ENCODE results near the gene CHRDL1.
"Not testable (repeated sequence)": the region's sequence is repeated elsewhere in the genome, so short reads cannot be mapped to it uniquely, and the experiment has no call there.

Gene CHRDL1

DNA sequence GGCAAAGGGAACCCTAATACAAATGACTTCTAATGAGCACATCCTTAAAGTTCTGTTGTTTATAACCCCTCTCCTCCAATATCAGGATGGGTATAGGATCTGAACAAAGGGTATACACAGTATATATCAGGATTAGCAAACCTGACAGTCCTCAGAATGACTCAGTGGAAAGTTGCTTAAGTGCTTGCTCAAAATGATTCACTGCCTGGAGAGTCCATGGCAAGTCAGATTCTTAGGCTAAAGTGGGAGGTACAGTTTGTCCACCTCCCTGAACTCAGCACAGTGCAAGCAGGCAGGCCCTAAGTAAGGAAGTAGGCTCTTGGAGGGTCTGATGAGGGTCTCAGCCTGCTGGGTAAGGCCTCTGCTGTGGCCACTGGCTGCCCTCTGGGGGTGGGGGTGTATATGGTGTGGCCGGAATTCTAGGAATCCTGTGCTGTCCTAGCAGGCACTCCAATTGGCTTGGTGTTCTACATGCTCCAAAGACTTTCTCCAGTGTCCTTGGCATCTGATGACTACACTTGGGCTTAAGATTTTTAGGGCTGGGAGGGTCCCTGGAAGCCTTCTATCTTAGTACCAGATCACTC is 54.3 kb downstream of the CHRDL1 start:
- DNase-seq = no peak

GRCh38 chrX:110734894-110735541 is 60.6 kb downstream of the CHRDL1 start:
- DNase-seq = no peak

DNA sequence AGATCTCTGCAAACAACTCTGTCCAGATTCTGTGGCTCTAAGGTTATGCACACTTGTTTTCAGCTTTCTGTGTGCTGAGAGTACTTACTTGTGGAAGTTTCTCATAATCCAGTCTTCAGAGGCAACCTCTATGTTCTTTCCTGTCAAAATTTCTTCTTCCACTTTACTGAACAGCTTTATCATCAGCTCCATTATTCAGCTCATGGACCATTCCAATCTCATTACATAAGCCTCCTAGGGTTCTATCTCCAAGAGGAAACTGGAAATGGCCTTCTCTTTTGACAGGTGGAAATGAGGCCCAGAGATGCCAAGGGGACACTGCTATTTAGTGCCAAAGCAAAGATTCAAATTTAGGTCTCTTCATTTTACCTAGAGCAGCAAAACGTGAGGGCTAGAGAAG is 61.3 kb downstream of the CHRDL1 start:
- DNase-seq = no peak

DNA sequence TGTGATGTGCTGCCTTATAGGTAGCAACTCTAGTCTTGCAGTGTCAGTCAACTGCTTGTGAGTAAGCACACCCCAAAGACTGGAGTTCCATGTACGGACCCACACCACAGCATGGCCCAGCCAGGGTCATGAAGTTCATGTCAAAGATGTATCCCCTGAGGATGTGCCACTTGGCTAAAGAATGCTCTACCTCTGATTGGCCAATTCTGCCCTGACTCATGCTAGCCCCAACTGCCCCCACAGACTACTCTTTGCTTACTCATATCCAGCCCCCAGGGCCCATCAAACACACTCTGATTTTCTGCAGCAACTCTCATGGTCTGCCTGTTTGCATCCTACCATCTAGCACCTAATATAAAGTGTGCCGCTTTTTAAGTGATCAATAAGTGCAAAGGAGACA is 62.5 kb downstream of the CHRDL1 start:
- no peak for DNase-seq

DNA sequence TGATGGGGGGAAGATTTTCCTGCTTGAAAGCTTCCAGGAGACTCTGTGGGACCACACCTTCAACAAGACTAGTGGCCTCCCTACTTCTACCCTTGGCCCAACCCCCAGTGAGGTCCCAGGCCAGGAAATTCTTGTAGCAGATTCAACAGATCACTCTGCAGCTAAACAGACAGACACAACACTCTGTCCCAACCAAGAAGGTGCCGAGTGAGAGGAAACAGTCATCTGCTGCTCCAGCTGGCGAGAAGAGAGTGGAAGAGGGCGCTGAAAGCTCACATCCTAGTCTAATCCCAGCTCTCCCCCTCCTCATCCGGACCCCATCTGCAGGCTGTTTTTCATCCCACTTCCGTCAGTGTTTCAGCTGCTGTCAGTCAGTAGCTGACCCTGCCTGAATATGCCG is 63.4 kb downstream of the CHRDL1 start:
- DNase-seq = no peak

DNA sequence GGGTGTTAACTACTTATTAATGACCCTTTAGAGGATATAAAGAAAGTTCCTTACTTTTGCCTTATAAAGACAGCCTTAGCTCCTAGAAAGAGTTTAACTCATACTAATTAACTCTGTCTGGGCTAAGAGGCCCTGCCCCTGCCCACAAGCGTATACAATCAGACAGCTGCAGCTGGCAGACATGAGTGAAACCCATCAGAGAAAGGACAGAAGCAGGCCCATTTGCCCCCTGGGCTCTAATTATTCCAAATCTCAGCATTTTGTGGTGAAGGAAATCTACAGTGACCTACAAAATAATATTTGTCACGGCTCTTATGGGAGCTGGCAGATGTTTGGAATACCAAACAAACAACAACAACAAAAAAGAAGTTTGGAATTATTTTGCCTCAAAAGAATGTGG is 71.8 kb downstream of the CHRDL1 start:
- DNase-seq = no peak

- DNase-seq = no peak
Measured at GRCh38 chrX:110722135-110722534, 73.5 kb downstream of the CHRDL1 start.

- no peak for DNase-seq
Measured at GRCh38 chrX:110713666-110714065, 82.0 kb downstream of the CHRDL1 start.

GRCh38 chrX:110706446-110706845 is 89.2 kb downstream of the CHRDL1 start:
- DNase-seq = no peak

DNA sequence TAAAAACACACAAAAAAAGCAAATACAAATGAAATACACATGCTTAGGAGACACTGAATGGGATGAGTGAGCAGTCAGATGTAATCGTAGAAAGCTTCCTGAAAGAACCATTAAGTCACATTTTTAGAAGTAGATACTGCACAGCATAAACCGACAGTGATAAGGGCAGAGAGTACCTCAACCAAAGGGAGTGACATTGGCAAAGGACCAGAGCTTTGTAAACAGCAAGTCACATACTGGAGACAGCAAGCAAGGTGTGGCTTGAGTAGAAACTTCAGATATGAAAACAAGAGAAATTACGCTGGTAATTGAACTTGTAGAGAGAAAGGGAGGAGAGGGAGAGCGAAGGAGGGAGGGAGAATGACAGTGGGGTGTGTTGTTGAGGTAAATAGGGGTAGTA is 92.0 kb downstream of the CHRDL1 start:
- no peak for DNase-seq

DNA sequence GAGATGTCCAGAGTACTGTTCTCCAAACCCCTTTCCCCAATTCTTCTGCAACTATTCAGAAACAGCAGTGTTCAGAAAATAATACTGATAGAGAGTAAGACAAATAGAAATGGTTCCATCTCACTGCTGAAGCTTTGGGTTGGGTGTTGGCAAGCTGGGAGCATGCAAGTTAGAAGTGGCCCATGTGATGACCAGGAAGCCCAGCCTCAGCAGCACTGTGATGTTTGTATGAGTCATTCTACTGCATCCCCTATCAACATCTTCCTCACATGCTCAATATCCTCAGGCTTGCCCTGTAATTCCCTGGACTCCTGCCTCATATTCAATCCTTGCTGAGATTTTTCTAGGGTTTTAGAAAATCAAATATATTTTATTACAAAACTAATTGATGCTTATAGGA is 96.5 kb downstream of the CHRDL1 start:
- no peak for DNase-seq

GRCh38 chrX:110698696-110699095 is 96.9 kb downstream of the CHRDL1 start:
- peak; percentile 8 for DNase-seq

GRCh38 chrX:110692866-110693265 is 102.8 kb downstream of the CHRDL1 start:
- DNase-seq = no peak

GRCh38 chrX:110691446-110691845 is 104.2 kb downstream of the CHRDL1 start:
- no peak for DNase-seq

DNA sequence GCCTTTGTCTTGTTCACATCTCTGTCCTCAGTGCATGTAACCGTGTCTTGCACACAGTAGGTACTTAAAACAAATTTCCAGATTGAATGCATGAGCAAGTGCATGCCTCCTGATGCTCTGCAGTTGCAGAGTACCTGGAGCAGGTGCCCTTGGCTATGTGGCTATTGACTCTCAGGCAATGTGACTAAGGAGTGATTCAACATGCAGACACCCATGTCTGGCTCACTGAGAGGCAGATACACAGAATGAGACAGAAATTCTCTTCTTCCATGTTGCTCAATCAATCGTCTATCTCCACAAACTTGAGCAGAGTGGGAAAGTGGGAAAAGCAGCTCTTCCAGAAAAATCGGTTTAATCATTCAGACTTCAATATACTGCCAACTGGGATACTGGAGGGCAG is 111.0 kb downstream of the CHRDL1 start:
- no peak for DNase-seq

DNA sequence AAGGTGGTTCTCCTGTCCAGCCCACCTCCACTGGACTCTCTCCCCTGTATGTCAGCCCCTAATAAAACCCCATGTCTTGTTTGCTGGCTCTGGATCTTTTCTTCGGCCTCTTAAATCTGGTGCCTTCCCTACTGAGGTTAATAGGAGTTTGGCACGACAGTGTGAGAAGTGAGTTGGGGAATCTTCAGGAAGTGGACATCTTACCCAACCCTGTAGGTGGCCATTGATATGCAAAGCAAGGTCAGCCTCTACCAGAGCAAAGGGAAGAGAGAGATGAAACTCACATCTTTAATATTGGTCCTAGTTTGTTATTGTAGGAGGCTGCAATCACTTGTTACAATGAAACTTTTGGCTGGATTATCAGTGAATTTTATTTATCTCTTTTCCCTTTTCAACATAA is 111.7 kb downstream of the CHRDL1 start:
- DNase-seq = no peak

GRCh38 chrX:110678591-110678990 is 117.0 kb downstream of the CHRDL1 start:
- no peak for DNase-seq

DNA sequence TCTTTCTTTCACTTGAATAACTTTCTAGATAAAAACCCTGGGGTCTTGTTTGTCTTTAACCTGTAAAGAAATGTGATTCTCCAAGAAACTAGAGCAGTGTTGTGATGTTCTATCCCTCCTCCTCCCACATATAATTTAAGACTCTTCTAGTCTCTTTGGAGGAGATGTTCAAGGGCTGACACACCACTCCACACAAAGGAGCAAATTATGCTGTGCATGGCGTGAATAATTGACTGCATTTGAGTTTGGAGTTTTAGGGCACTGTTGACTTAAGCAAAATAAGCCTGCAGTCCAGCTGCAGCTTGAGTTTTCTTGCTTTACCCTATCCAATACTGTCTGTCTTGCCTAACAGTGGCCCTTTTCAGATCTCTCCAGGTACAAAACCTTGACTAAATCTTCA is 119.7 kb downstream of the CHRDL1 start:
- DNase-seq = no peak

- DNase-seq = no peak
Measured at GRCh38 chrX:110671068-110671803, 124.4 kb downstream of the CHRDL1 start.

DNA sequence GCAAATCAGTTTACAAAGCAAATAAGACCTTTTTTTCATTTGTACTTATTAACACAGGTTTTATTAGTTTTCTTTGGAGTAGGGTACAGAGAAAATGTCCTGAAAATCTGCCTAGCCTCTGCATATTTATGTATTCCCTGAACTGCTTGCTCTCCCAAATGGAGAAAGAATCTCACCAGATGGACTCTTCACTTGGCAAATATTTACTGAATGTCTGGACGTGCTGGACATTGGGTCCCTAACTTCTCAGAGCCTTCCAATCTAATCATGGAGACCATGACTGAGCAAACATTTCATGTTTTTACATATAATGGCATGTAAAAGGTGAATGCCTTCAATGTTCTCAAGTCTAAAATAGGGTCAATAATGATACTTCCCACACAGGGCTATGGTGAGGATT is 126.0 kb downstream of the CHRDL1 start:
- no peak for DNase-seq

DNA sequence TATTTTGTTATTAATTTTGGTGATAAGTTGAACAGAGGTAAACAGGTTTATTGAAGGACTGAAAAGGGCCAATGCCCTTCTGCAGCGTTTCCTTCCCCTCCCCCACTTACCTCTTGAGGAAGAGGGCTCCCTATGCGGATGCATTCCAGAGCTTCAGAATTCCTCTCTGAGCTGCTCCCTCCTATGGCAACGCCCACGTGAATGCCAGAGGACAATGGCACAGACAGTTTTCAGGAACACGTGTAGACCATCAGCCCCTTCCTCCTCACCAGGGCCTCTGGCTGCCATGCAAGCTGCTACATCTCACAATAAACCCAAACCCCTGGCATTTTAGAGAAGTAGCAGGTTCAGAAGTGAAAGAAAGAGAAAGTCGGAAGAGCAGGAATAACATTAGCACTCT is 127.9 kb downstream of the CHRDL1 start:
- DNase-seq = no peak

DNA sequence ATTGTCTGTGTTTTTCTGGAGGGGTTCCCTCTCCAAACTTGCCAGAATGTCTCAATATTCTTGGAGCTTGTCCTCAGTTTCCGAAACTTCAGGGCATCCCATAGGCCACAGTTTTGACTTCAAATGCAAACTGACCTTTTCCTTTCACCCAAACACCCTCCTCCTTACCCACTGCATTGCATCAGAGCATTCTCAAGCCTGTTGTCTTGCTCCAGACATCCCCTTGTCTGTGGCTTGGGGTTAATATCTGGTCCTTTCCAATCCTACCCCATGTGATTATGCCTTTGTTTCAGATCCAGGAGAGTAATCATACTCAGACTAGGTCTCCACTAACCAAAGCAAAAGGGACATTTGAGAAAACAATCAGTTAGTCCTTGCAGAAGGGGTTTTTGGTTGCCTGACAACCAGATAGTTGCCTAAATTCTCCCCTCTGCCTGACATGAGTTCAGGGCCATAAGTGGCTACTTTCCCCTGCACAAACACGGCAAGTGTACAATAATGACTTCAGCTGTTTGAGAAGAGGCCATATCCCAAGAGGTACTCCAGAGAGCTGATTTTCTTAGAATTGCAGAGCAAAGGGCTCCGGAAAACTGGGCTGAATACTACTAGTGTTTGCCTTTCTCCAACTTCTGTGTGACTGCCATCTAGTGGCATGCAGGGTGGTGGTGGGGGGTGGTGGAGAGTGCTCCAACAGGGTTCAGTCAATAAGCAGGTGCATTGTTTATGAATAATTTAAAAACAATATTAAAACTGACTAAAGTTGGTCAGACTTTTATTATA is 130.2 kb downstream of the CHRDL1 start:
- DNase-seq = peak; percentile 24

DNA sequence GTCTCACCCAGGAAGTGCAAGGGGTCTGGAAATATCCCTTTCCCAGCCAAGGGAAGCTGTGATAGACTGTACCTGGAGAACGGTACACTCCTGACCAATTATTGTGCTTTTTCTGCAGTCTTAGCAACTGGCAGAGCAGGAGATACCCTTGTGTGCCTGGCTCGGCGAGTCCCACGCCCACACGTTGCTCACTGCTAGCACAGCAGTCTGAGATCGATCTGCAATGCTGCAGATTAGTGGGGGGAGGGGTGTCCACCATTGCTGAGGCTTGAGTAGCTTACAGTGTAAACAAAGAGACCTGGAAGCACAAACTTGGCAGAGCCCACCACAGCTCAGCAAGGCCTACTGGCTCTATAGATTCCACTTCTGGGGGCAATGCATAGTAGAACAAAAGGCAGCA is 138.5 kb downstream of the CHRDL1 start:
- no peak for DNase-seq

DNA sequence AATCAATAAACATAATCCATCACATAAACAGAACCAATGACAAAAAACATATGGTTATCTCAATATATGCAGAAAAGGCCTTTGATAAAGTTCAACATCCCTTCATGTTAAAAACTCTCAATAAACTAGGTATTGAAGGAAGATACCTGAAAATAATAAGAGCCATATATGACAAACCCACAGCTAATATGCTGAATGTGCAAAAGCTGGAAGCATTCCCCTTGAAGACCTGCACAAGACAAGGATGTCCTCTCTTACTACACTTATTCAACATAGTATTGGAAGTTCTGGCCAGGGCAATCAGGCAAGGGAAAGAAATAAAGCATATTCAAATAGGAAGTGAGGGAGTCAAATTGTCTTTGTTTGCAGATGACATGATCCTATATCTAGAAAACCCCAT is 141.3 kb downstream of the CHRDL1 start:
- not testable (repeated sequence) for DNase-seq

Data from RPMI8226 (cell line).